Endothelial cell of umbilical vein (primary cell): ENCODE results near the gene FAM234B. TPM values are rescaled to one million over a fixed set of nuclear protein-coding genes. Genes with fewer than 3 reads are reported as not detected.

Experiments
- BruUV-seq: library from RNA; stranded (reverse); fragments of 400-500 nt; replicated peaks from 2 replicates; lab custom pipeline; 2021; lab: Mats Ljungman, UMichigan
- CTCF ChIA-PET: fragments of 300-600, 350-600 bp; sonication (Branson Sonifier 250); formaldehyde crosslinking; loops from one replicate; lab custom pipeline; 2021; ENCODE audit warnings: antibody characterized with exemption, inconsistent platforms; lab: Charles Lee
- POLR2A ChIA-PET: fragments of 300-600, 350-600 bp; sonication (Branson Sonifier 250); formaldehyde crosslinking; loops from one replicate; lab custom pipeline; 2021; ENCODE audit warnings: antibody characterized with exemption, inconsistent platforms; lab: Charles Lee
- DNase-seq: peaks from one replicate; pipeline ENCODE4 v3.0.0-alpha.2; 2011; ENCODE audit warnings: low read depth, low spot score
- FAIRE-seq: peaks from 2 replicates; lab custom pipeline; 2011; peaks lifted over from hg19 to GRCh38; lab: Jason Lieb, UNC
- H2AFZ ChIP-seq: 2 replicates; pipeline ENCODE4 v1.6.0; 2012; ENCODE audit warnings: low read depth, low read length, control low read depth, inconsistent platforms
- H3K27ac ChIP-seq: 2 replicates; pipeline ENCODE4 v1.5.1; 2011; ENCODE audit warnings: low read depth, mild to moderate bottlenecking, control low read depth, low read length, moderate library complexity; ENCODE audit not compliant: insufficient read depth
- H3K27me3 ChIP-seq, 2 experiments: 2 replicates each; pipeline versions ENCODE4 v1.6.0 to v1.6.1; 2011; ENCODE audit warnings: low read length in 2 of 2, mixed read lengths in 1 of 2; ENCODE audit not compliant: control insufficient read depth in 2 of 2, insufficient read depth in 2 of 2
- H3K36me3 ChIP-seq, 2 experiments: 2 replicates in 1 of 2; 3 replicates in 1 of 2; pipeline ENCODE4 v1.5.1; 2011; ENCODE audit warnings: low read length in 2 of 2, mild to moderate bottlenecking in 1 of 2, moderate library complexity in 1 of 2; ENCODE audit not compliant: control insufficient read depth in 2 of 2, insufficient read depth in 2 of 2; ENCODE audit errors: extremely low read depth in 1 of 2
- H3K4me1 ChIP-seq: 3 replicates; pipeline ENCODE4 v1.5.1; 2011; ENCODE audit warnings: mild to moderate bottlenecking, low read length; ENCODE audit not compliant: control insufficient read depth, insufficient read depth; ENCODE audit errors: extremely low read depth
- H3K4me2 ChIP-seq: 2 replicates; pipeline ENCODE4 v1.6.1; 2011; ENCODE audit warnings: low read length, control low read depth, mixed read lengths; ENCODE audit not compliant: insufficient read depth
- H3K4me3 ChIP-seq, 3 experiments: fragments of 200-600 bp in 1 of 3; sonication (generic), shearing (Covaris generic) in 1 of 3; replicated peaks in 1 of 3; 2 replicates each; pipeline ENCODE4 v1.5.1; 2011 to 2016; ENCODE audit warnings: control low read depth in 3 of 3, low read length in 3 of 3, mild to moderate bottlenecking in 2 of 3, inconsistent platforms in 1 of 3, low read depth in 1 of 3, moderate library complexity in 1 of 3; ENCODE audit not compliant: insufficient read depth in 1 of 3
- H3K79me2 ChIP-seq: 2 replicates; pipeline ENCODE4 v1.6.0; 2012; ENCODE audit warnings: low read length, inconsistent platforms; ENCODE audit not compliant: control insufficient read depth, insufficient read depth
- H3K9ac ChIP-seq: replicated peaks from 2 replicates; pipeline ENCODE3; 2011; ENCODE audit warnings: low read length, control low read depth; ENCODE audit not compliant: insufficient read depth; ENCODE audit errors: extremely low read depth
- H3K9me1 ChIP-seq: replicated peaks from 3 replicates; pipeline ENCODE4 v1.6.0; 2011; ENCODE audit warnings: mild to moderate bottlenecking, low read length; ENCODE audit not compliant: control insufficient read depth, insufficient read depth; ENCODE audit errors: extremely low read depth
- H3K9me3 ChIP-seq: replicated peaks from 2 replicates; pipeline ENCODE4 v1.5.1; 2012; ENCODE audit warnings: low read length, inconsistent platforms; ENCODE audit not compliant: control insufficient read depth, insufficient read depth
- H4K20me1 ChIP-seq: replicated peaks from 2 replicates; pipeline ENCODE3; 2011; ENCODE audit warnings: mild to moderate bottlenecking, low read length; ENCODE audit not compliant: control insufficient read depth, insufficient read depth; ENCODE audit errors: extremely low read depth
- EZH2 ChIP-seq: IDR thresholded peaks from 2 replicates; pipeline ENCODE4 v1.6.1; 2012; ENCODE audit warnings: borderline replicate concordance, low read depth, mild to moderate bottlenecking, moderate library complexity, low read length, inconsistent platforms; ENCODE audit not compliant: severe bottlenecking
- GATA2 ChIP-seq: IDR thresholded peaks from 2 replicates; pipeline ENCODE4 v1.7.0; 2011; ENCODE audit warnings: low read depth, mild to moderate bottlenecking, moderate library complexity, mixed read lengths, low read length; ENCODE audit not compliant: insufficient read length, insufficient read depth
- MYC ChIP-seq: IDR thresholded peaks from one replicate; pipeline ENCODE4 v1.6.1; 2011; ENCODE audit warnings: mild to moderate bottlenecking, low read depth, low read length
- POLR2A ChIP-seq: IDR thresholded peaks from 2 replicates; pipeline ENCODE4 v1.6.1; 2012; ENCODE audit warnings: low read depth, mild to moderate bottlenecking, control low read depth, low read length
- POLR2AphosphoS5 ChIP-seq: IDR thresholded peaks from 2 replicates; pipeline ENCODE4 v1.6.1; 2012; ENCODE audit warnings: low read depth, mild to moderate bottlenecking, control low read depth, low read length, moderate library complexity; ENCODE audit not compliant: insufficient read depth
- dilution Hi-C: fragments of 300-500 bp; cut with MboI; formaldehyde crosslinking; loops from one replicate; pipeline ENCODE4 v1.15.0; 2019; ENCODE audit warnings: low sequenced_read_pairs; ENCODE audit not compliant: extremely low pct_ligation_motif_present
- intact Hi-C: fragments of 100-400 bp; cut with micrococcal nuclease; formaldehyde crosslinking; loops from one replicate; pipeline ENCODE4 v1.10.0; 2022
- polyA plus RNA-seq, 4 experiments: library from polyadenylated mRNA; depleted of rRNA in 3 of 4; stranded (reverse) in 3 of 4; unstranded in 1 of 4; fragments of >200 nt; gene quantifications; 2 replicates each; pipeline versions ENCODE4 v1.2.1 to v1.2.3, GENCODE V29; 2011 to 2012; ENCODE audit warnings: missing spikeins in 1 of 4
- total RNA-seq: library from RNA; stranded (reverse); gene quantifications from 2 replicates; pipeline ENCODE4 v1.2.3, GENCODE V29; 2021
- TF ChIP-seq, protein P1 (sequence below), 2 donors: IDR thresholded peaks; 1 replicate in 1 of 2; 2 replicates in 1 of 2; pipeline ENCODE4 v1.5.1; 2011; ENCODE audit warnings: low read length in 2 of 2, mild to moderate bottlenecking in 2 of 2, moderate library complexity in 2 of 2, control low read depth in 1 of 2, inconsistent platforms in 1 of 2, low read depth in 1 of 2; ENCODE audit not compliant: insufficient read depth in 1 of 2; ENCODE audit errors: extremely low read depth in 1 of 2
- TF ChIP-seq, protein P2 (sequence below): IDR thresholded peaks from 2 replicates; pipeline ENCODE4 v1.6.1; 2011; ENCODE audit not compliant: insufficient read depth, insufficient read length

The FAM234B gene
- total and polyA plus RNA-seq, 2 donors (not counting 3 experiments of a cell fraction or from before 2014, with no cell fraction given) = 4.9 to 13.2 TPM

DNA sequence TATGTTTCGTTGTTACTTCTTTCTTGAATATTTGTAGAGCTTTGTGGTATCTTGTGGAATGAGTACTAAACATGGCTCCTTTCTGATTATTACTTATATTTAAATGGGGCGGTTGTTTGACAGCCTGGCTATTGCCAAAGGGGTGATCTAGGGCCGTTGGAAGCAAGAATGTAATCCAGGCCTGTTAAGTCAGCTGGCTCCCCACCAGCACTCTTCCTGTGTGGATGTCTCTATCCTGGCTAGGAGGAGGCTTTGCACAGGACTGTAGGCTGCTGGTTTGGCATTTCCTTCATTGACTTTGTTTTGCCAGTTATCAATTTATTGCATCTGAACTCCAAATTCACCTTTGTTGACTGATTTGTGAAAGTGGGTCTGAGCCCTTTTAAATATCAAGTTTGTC, 5.6 kb downstream of the FAM234B start:
- H3K9ac ChIP-seq = no peak overlapping the region
- intact Hi-C loops = loop anchor here (2.0 kb wide), 1 partner anchor 29 kb away; no protein-coding TSS in a partner anchor
- TF ChIP-seq POLR2AphosphoS5 (no peak), GATA2 (no peak), EZH2 (no peak), POLR2A (no peak), MYC (no peak)
- TF ChIP-seq, protein P1, sequence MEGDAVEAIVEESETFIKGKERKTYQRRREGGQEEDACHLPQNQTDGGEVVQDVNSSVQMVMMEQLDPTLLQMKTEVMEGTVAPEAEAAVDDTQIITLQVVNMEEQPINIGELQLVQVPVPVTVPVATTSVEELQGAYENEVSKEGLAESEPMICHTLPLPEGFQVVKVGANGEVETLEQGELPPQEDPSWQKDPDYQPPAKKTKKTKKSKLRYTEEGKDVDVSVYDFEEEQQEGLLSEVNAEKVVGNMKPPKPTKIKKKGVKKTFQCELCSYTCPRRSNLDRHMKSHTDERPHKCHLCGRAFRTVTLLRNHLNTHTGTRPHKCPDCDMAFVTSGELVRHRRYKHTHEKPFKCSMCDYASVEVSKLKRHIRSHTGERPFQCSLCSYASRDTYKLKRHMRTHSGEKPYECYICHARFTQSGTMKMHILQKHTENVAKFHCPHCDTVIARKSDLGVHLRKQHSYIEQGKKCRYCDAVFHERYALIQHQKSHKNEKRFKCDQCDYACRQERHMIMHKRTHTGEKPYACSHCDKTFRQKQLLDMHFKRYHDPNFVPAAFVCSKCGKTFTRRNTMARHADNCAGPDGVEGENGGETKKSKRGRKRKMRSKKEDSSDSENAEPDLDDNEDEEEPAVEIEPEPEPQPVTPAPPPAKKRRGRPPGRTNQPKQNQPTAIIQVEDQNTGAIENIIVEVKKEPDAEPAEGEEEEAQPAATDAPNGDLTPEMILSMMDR (IDR thresholded peaks at IDR 0.05; ENCODE audit: extremely low read depth in 1 of 2, insufficient read depth in 1 of 2, low read depth in 1 of 2, low read length in 2 of 2) = no peak
- TF ChIP-seq, protein P2, sequence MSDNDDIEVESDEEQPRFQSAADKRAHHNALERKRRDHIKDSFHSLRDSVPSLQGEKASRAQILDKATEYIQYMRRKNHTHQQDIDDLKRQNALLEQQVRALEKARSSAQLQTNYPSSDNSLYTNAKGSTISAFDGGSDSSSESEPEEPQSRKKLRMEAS = no peak
- no peak overlapping the region for H3K4me2 ChIP-seq
- peak; percentile 73 for FAIRE-seq
- peaks cover 10% of the 10 kb centered on the region for H3K4me1 ChIP-seq
- dilution Hi-C loops = no loop called here
- no peaks in the 10 kb centered on the region for H3K9me3 ChIP-seq
- no peaks in the 10 kb centered on the region for H3K27me3 ChIP-seq
- peak; percentile 66 for DNase-seq
- H3K27ac ChIP-seq = no peak overlapping the region
- no peaks in the 10 kb centered on the region for H3K79me2 ChIP-seq
- no peak overlapping the region for H2AFZ ChIP-seq
- H3K9me1 ChIP-seq = no peaks in the 10 kb centered on the region
- H3K36me3 ChIP-seq = no peaks in the 10 kb centered on the region
- CTCF ChIA-PET = interaction anchor here (0.6 to 2.0 kb wide), 5 partner anchors 10 to 185 kb away, joined by 3 to 7 read pairs (median 3); no protein-coding TSS in a partner anchor
- no TSS peak for BruUV-seq
- no peak overlapping the region for H3K4me3 ChIP-seq
- no peaks in the 10 kb centered on the region for H4K20me1 ChIP-seq
- POLR2A ChIA-PET = no interaction called here
